Parathyroid adenoma (tissue), 2 donors: ENCODE measurements around the gene SDHB.
A peak's percentile ranks its signal among the peaks of the same experiment; 100 is the strongest.

Experiments used
- H2AFZ ChIP-seq: fragments of 300-600 bp; sonication (generic); one replicate; pipeline ENCODE4 v1.7.0; 2017; ENCODE audit warnings: antibody characterized with exemption, mild to moderate bottlenecking
- H3K27ac ChIP-seq: fragments of 300-600 bp; sonication (generic); one replicate; pipeline ENCODE4 v1.7.0; 2017
- H3K27me3 ChIP-seq: fragments of 300-600 bp; sonication (generic); one replicate; pipeline ENCODE4 v1.7.0; 2017; ENCODE audit warnings: low read length; ENCODE audit not compliant: control insufficient read depth, insufficient read depth
- H3K36me3 ChIP-seq: fragments of 300-600 bp; sonication (generic); one replicate; pipeline ENCODE4 v1.7.0; 2017; ENCODE audit warnings: low read length; ENCODE audit not compliant: control insufficient read depth, insufficient read depth
- H3K4me1 ChIP-seq: fragments of 300-600 bp; sonication (generic); one replicate; pipeline ENCODE4 v1.7.0; 2017; ENCODE audit warnings: control low read depth
- H3K4me2 ChIP-seq: fragments of 300-600 bp; sonication (generic); one replicate; pipeline ENCODE4 v1.7.0; 2017; ENCODE audit warnings: low read length
- H3K4me3 ChIP-seq: fragments of 300-600 bp; sonication (generic); one replicate; pipeline ENCODE4 v1.7.0; 2017; ENCODE audit warnings: low read depth, low read length
- H3K79me2 ChIP-seq: fragments of 300-600 bp; sonication (generic); one replicate; pipeline ENCODE4 v1.7.0; 2017; ENCODE audit warnings: control low read depth
- H3K9ac ChIP-seq: fragments of 300-600 bp; sonication (generic); one replicate; pipeline ENCODE4 v1.7.0; 2017; ENCODE audit warnings: mild to moderate bottlenecking
- H3K9me3 ChIP-seq: fragments of 300-600 bp; sonication (generic); one replicate; pipeline ENCODE4 v1.7.0; 2017; ENCODE audit warnings: low read length; ENCODE audit not compliant: control insufficient read depth
- CTCF ChIP-seq: fragments of 300-600 bp; sonication (generic); IDR thresholded peaks from one replicate; pipeline ENCODE4 v1.7.0; 2017; ENCODE audit warnings: antibody characterized with exemption, mild to moderate bottlenecking
- donor health status: primary hyperparathyroidism.

SDHB gene

GRCh38 chr1:17080085-17080759, 26.4 kb upstream of the SDHB start:
- no peaks in the 10 kb centered on the region for H3K4me1 ChIP-seq
- no peaks in the 10 kb centered on the region for H3K27me3 ChIP-seq
- H3K27ac ChIP-seq: no peak overlapping the region
- TF ChIP-seq CTCF: no peak
- H3K9ac ChIP-seq: no peak overlapping the region
- no peaks in the 10 kb centered on the region for H3K9me3 ChIP-seq
- H2AFZ ChIP-seq: no peak overlapping the region
- no peak overlapping the region for H3K4me3 ChIP-seq
- no peak overlapping the region for H3K4me2 ChIP-seq
- no peaks in the 10 kb centered on the region for H3K79me2 ChIP-seq
- H3K36me3 ChIP-seq: no peaks in the 10 kb centered on the region

GRCh38 chr1:17078991-17079868, 25.4 kb upstream of the SDHB start:
- no peak overlapping the region for H3K27ac ChIP-seq
- no peak for TF ChIP-seq CTCF

GRCh38 chr1:17075470-17076255, 21.8 kb upstream of the SDHB start:
- no peak overlapping the region for H3K9ac ChIP-seq
- H3K4me3 ChIP-seq: no peak overlapping the region
- H3K36me3 ChIP-seq: no peaks in the 10 kb centered on the region
- no peaks in the 10 kb centered on the region for H3K4me1 ChIP-seq
- H3K27me3 ChIP-seq: no peaks in the 10 kb centered on the region
- H3K27ac ChIP-seq: no peak overlapping the region
- TF ChIP-seq CTCF: peak; percentile 9
- no peaks in the 10 kb centered on the region for H3K79me2 ChIP-seq
- no peak overlapping the region for H3K4me2 ChIP-seq
- no peaks in the 10 kb centered on the region for H3K9me3 ChIP-seq
- H2AFZ ChIP-seq: no peak overlapping the region

More at GRCh38 chr1:17078991-17079868, 25.4 kb upstream of the SDHB start:
- Histone ChIP-seq H3K27me3 (no peaks in the 10 kb centered on the region), H3K4me3 (no peak overlapping the region), H3K9ac (no peak overlapping the region), H3K4me2 (no peak overlapping the region), H3K9me3 (no peaks in the 10 kb centered on the region), H3K4me1 (no peaks in the 10 kb centered on the region), H3K36me3 (no peaks in the 10 kb centered on the region), H3K79me2 (no peaks in the 10 kb centered on the region), H2AFZ (no peak overlapping the region)

GRCh38 chr1:17071794-17072193, 18.0 kb upstream of the SDHB start:
- Histone ChIP-seq H3K9me3 (no peaks in the 10 kb centered on the region), H2AFZ (no peak overlapping the region), H3K79me2 (no peaks in the 10 kb centered on the region), H3K9ac (no peak overlapping the region), H3K4me1 (no peaks in the 10 kb centered on the region), H3K36me3 (no peaks in the 10 kb centered on the region), H3K27ac (no peak overlapping the region), H3K4me2 (no peak overlapping the region), H3K4me3 (no peak overlapping the region), H3K27me3 (no peaks in the 10 kb centered on the region)
- no peak for TF ChIP-seq CTCF
